ENCODE results near the gene WT1.

Gene WT1

GRCh38 chr11:32438866-32439489 is 3.6 kb upstream of the WT1 start:
- H3K27ac ChIP-seq: no peak overlapping the region
- no peak for TF ChIP-seq ZFX (IDR thresholded peaks at IDR 0.05; ENCODE audit: borderline replicate concordance)
- TF ChIP-seq CTCF (IDR thresholded peaks at IDR 0.05): no peak

- no peak for TF ChIP-seq CTCF (IDR thresholded peaks at IDR 0.05)
- TF ChIP-seq ZFX (IDR thresholded peaks at IDR 0.05; ENCODE audit: borderline replicate concordance): no peak
These were observed 3.1 kb upstream of the WT1 start for GRCh38 chr11:32438346-32438865.

GRCh38 chr11:32437495-32438345 is 2.4 kb upstream of the WT1 start:
- no peak overlapping the region for H3K27ac ChIP-seq
- no peak for TF ChIP-seq CTCF (IDR thresholded peaks at IDR 0.05)
- TF ChIP-seq ZFX (IDR thresholded peaks at IDR 0.05; ENCODE audit: borderline replicate concordance): no peak

More at GRCh38 chr11:32438346-32438865, 3.1 kb upstream of the WT1 start:
- no peak overlapping the region for H3K27ac ChIP-seq

DNA sequence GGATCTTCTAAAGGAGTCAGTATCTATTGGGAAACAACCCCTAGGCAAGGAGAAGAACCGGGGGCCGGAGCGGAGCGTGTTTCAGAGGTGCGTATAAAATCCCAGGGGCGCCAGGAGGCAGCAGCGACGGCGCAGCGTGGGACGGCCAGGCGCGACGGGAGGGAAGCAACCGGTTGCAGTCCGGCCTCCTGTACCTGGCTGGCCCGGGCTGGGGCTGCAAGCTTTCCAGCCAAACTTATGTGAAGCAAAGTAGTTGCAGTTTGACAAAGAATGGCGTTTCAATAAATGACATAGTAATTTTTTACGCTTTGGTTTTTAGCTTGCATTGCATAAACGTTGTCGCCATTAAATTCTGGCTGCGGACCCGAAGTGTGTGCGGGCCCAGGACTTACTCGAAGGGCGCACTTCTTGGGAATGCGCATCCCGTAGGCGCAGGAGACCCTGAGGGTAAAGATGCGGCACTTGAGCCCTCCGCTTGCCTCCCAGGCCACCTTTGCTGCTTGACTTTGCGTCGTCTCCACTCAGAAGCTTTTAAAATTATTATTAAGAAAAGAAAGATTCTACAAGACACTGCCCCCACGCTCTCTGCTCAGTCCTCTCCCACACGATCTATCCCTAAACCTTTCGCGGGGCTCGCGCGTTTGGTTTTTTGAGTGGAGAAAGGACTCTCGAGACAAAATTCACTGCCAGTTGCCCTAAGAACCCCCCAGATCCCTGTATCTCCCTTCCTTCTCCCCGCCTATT is 1.6 kb upstream of the WT1 start:
- TF ChIP-seq CTCF (IDR thresholded peaks at IDR 0.05) (no peak), ZFX (IDR thresholded peaks at IDR 0.05; ENCODE audit: borderline replicate concordance) (no peak)
- no peak overlapping the region for H3K27ac ChIP-seq

DNA sequence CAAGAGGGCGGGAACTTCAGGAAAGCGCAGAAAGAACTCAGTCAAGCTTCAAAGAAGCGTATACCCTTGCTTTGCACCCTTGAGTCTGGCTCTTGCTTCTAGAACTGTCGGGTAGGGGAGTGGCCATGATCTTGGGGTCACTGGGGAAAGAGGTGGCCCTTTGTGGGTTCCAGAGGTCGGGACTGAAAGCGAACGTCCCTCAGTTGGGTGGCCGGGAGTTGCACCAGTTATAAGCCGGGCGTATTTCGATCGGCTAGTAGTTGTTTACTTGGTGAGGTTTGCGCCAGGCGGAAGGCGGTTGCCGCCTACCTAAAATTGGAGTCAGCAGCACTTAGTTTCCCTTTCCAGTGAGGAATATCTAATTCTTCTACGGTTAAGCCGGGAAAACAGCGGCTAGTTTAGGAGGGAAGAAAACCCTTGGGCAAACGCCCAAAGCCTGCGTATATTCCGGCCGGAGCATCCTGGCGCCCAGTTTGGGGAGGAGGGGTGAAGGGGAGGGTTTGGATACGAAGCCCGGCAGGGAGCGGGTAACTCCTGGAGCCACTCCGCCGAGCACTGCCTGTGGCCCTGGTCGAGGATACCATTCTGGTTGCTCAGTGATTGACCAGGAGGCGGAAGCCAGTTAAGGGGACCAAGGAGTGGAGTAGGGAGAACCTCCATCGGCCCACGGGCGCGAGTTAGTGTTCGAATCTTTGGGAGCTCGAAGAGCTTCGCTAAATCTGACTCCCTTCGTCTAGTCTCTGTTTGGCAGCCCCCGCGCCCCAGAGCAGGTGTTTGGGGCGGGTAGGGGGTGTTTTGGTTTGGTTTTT is 807 bp upstream of the WT1 start:
- TF ChIP-seq ZFX (IDR thresholded peaks at IDR 0.05; ENCODE audit: borderline replicate concordance) (no peak), CTCF (IDR thresholded peaks at IDR 0.05) (no peak)
- peak overlapping the region; percentile 32 for H3K27ac ChIP-seq

DNA sequence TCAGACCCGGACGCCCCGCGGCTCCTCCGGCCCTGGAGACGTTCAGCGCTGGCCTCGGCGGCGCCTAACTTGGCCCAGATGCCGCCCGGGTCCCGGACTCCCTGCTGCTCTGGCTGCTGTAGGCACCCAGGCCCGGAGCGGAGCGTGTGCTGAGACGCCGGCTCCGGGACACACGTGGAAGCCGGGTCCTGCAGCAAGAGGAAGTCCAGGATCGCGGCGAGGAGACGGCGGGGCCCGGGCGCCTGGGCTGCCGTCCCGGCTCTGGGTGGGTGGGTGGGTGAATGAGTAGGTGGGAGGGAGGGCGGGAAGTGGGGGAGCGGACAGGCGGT is 223 bp downstream of the WT1 start:
- H3K27ac ChIP-seq: no peak overlapping the region
- TF ChIP-seq CTCF (IDR thresholded peaks at IDR 0.05) (no peak), ZFX (IDR thresholded peaks at IDR 0.05; ENCODE audit: borderline replicate concordance) (no peak)

All from 22Rv1 (cell line).